ENCODE measurements around the gene IQCC.

The IQCC gene

DNA sequence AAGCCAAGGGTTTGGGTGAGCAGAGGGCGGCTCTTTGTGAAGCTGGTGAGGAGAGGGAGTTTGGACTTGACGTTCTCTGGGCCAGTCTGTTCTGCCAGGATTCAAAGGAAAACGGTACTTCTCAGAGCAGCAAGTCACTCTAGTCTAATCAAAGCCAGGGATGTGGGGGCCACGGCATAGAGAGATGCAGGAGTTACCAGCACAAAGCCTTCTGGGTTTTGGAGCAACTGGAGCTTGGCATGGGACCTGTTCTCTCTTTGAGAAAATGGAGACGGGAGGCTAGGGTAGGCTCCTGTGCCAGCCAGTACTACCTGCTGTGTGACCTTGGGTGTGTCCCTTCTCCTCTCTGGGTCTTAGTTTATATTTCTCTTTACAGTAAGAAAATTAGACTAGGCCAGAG is 23.9 kb upstream of the IQCC start:
- Histone ChIP-seq H3K9ac (ENCODE audit: low read length) (no peak overlapping the region), H3K36me3 (ENCODE audit: control insufficient read depth, insufficient read depth, low read length) (peaks cover 20% of the 10 kb centered on the region), H3K27me3 (ENCODE audit: control insufficient read depth, insufficient read depth, low read length) (no peaks in the 10 kb centered on the region), H3K4me3 (ENCODE audit: low read length) (peak overlapping the region; percentile 56), H3K27ac (ENCODE audit: low read depth, low read length) (peak overlapping the region; percentile 14), H3K4me1 (ENCODE audit: control insufficient read depth, insufficient read depth, low read length) (peaks cover 17% of the 10 kb centered on the region)

DNA sequence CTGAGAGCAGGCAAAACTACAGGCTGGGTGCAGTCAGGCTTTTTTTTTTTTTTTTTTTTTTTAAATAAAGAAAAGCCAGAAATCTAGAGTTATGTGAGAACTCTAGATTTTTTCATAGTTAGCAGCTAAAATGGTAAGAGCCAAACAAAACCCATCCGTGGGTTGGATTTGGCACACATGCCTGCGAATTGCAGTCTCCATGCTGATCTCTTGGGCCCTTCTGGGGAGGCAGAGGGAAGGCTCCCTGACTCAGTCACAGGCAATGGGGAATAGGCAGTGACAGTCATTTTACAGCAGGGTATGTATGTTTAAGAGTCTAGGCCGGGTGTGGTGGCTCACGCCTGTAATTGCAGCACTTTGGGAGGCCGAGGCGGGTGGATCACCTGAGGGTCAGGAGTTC is 23.4 kb upstream of the IQCC start:
- H3K4me3 ChIP-seq (ENCODE audit: low read length): no peak overlapping the region
- no peak overlapping the region for H3K9ac ChIP-seq (ENCODE audit: low read length)
- no peak overlapping the region for H3K27ac ChIP-seq (ENCODE audit: low read depth, low read length)
- no peaks in the 10 kb centered on the region for H3K27me3 ChIP-seq (ENCODE audit: control insufficient read depth, insufficient read depth, low read length)
- H3K36me3 ChIP-seq (ENCODE audit: control insufficient read depth, insufficient read depth, low read length): peaks cover 21% of the 10 kb centered on the region
- peaks cover 17% of the 10 kb centered on the region for H3K4me1 ChIP-seq (ENCODE audit: control insufficient read depth, insufficient read depth, low read length)

DNA sequence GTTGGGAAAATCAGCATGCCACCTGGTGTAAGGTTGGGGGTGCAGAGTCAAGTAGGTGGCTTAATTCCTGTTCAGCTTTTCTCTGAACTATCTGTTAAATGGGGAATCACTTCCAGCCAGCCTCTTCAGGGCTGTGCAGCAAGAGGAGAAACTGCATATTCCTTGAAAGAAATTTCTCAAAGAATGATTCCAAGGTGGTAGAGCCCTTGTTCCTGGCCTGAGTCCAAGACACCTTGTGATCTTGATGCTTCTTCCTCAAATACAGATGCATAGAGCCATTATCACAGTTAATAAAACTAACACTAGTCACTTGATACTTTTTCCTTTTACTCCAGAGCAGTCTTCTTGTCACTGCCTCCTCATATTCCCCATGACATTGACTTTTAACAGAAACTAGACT is 20.8 kb upstream of the IQCC start:
- no peak overlapping the region for H3K4me3 ChIP-seq (ENCODE audit: low read length)
- no peak overlapping the region for H3K27ac ChIP-seq (ENCODE audit: low read depth, low read length)
- H3K9ac ChIP-seq (ENCODE audit: low read length): no peak overlapping the region
- no peaks in the 10 kb centered on the region for H3K27me3 ChIP-seq (ENCODE audit: control insufficient read depth, insufficient read depth, low read length)
- peaks cover 12% of the 10 kb centered on the region for H3K4me1 ChIP-seq (ENCODE audit: control insufficient read depth, insufficient read depth, low read length)
- peaks cover 29% of the 10 kb centered on the region for H3K36me3 ChIP-seq (ENCODE audit: control insufficient read depth, insufficient read depth, low read length)

DNA sequence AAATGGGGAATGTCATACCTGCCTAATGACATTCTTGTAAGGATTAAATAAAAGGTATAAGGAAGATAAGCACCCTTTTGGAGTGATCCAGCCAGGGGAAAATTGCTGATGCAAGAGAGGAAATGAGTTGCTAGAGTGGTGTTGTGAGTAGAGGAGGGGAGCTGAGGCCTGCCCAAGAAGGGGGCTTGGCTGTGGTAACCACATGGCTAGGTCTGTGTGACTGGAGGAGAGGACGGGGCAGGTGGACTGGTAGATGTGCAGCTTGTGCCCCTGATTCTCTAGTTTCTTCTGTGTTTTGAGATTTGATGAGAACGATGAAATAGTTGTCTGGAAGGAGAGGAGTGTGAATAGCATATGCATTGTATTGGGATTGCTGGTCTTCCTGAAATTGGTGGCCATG is 19.4 kb upstream of the IQCC start:
- Histone ChIP-seq H3K4me3 (ENCODE audit: low read length) (no peak overlapping the region), H3K27ac (ENCODE audit: low read depth, low read length) (no peak overlapping the region), H3K9ac (ENCODE audit: low read length) (no peak overlapping the region), H3K27me3 (ENCODE audit: control insufficient read depth, insufficient read depth, low read length) (no peaks in the 10 kb centered on the region), H3K36me3 (ENCODE audit: control insufficient read depth, insufficient read depth, low read length) (peaks cover 38% of the 10 kb centered on the region), H3K4me1 (ENCODE audit: control insufficient read depth, insufficient read depth, low read length) (peaks cover 6% of the 10 kb centered on the region)

DNA sequence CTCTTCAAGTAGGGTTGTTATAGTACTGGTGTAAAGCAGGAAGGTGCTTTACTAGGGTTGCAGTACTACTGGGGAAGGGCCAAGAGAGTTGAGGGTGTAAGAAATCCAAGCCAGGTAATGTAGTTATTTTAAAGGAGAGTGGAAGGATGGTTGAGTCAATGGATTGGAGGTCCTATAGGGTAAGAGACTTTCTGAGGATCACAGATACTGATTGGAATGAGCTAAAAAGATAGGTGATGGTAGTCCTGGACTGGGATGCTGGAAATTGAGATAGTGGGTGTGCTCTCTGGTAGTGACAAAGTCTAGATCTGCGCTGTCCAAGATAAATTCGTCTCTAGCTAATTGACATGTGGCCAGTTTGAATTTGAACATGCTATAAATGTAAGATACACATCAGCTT is 19.0 kb upstream of the IQCC start:
- no peak overlapping the region for H3K9ac ChIP-seq (ENCODE audit: low read length)
- no peaks in the 10 kb centered on the region for H3K27me3 ChIP-seq (ENCODE audit: control insufficient read depth, insufficient read depth, low read length)
- peaks cover 2% of the 10 kb centered on the region for H3K4me1 ChIP-seq (ENCODE audit: control insufficient read depth, insufficient read depth, low read length)
- H3K4me3 ChIP-seq (ENCODE audit: low read length): no peak overlapping the region
- H3K36me3 ChIP-seq (ENCODE audit: control insufficient read depth, insufficient read depth, low read length): peaks cover 38% of the 10 kb centered on the region
- H3K27ac ChIP-seq (ENCODE audit: low read depth, low read length): no peak overlapping the region

DNA sequence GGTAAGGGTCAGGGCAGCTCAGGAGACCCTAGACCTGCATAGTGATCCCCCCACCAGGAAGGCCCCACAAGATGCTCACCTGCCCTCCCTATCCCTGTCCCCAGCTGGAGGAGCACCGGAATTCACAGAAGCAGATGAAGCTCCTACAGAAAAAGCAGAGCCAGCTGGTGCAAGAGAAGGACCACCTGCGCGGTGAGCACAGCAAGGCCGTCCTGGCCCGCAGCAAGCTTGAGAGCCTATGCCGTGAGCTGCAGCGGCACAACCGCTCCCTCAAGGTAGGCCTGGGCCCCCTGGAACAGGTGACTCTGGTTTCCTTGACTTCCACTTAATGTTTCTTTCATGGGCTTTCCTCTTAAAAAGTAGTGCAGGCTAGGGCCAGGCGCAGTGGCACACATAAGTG is 17.6 kb upstream of the IQCC start:
- H3K4me1 ChIP-seq (ENCODE audit: control insufficient read depth, insufficient read depth, low read length): no peaks in the 10 kb centered on the region
- H3K9ac ChIP-seq (ENCODE audit: low read length): no peak overlapping the region
- H3K27ac ChIP-seq (ENCODE audit: low read depth, low read length): no peak overlapping the region
- peaks cover 50% of the 10 kb centered on the region for H3K36me3 ChIP-seq (ENCODE audit: control insufficient read depth, insufficient read depth, low read length)
- H3K27me3 ChIP-seq (ENCODE audit: control insufficient read depth, insufficient read depth, low read length): no peaks in the 10 kb centered on the region
- no peak overlapping the region for H3K4me3 ChIP-seq (ENCODE audit: low read length)

DNA sequence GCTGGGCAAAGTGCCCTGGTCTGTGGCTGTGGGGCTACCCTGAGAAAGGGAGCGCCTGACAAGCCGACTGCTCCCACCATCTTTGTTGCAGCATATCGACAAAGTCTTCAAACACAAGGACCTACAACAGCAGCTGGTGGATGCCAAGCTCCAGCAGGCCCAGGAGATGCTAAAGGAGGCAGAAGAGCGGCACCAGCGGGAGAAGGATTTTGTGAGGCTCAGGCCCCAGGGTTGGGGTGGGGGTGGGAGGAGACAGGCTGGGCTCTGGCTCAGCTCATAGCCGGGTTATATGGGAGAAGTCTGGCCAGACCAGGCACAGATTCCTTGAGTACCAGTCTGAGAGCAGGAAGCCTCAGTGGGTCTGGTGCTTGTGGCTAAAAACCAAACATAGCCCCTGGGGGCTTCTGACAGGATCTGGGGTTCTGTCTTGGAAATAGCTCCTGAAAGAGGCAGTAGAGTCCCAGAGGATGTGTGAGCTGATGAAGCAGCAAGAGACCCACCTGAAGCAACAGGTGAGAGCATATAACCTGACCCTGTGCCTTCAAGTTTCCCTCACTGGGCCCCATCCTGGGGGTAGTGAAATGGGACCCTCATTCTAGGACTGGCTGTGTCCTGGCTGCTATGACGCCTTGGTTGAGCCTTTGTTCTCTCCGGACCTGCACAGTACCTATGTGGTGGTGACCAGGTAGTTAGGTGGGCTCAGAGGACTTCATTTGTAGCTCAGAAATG is 13.1 kb upstream of the IQCC start:
- Histone ChIP-seq H3K36me3 (ENCODE audit: control insufficient read depth, insufficient read depth, low read length) (peaks cover 58% of the 10 kb centered on the region), H3K27ac (ENCODE audit: low read depth, low read length) (no peak overlapping the region), H3K27me3 (ENCODE audit: control insufficient read depth, insufficient read depth, low read length) (no peaks in the 10 kb centered on the region), H3K4me1 (ENCODE audit: control insufficient read depth, insufficient read depth, low read length) (no peaks in the 10 kb centered on the region), H3K4me3 (ENCODE audit: low read length) (no peak overlapping the region), H3K9ac (ENCODE audit: low read length) (no peak overlapping the region)

DNA sequence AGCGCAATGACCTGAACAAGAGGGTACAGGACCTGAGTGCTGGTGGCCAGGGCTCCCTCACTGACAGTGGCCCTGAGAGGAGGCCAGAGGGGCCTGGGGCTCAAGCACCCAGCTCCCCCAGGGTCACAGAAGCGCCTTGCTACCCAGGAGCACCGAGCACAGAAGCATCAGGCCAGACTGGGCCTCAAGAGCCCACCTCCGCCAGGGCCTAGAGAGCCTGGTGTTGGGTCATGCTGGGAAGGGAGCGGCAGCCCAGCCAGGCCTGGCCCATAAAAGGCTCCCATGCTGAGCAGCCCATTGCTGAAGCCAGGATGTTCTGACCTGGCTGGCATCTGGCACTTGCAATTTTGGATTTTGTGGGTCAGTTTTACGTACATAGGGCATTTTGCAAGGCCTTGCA is 10.5 kb upstream of the IQCC start:
- no peak overlapping the region for H3K27ac ChIP-seq (ENCODE audit: low read depth, low read length)
- peaks cover 7% of the 10 kb centered on the region for H3K4me1 ChIP-seq (ENCODE audit: control insufficient read depth, insufficient read depth, low read length)
- H3K9ac ChIP-seq (ENCODE audit: low read length): no peak overlapping the region

DNA sequence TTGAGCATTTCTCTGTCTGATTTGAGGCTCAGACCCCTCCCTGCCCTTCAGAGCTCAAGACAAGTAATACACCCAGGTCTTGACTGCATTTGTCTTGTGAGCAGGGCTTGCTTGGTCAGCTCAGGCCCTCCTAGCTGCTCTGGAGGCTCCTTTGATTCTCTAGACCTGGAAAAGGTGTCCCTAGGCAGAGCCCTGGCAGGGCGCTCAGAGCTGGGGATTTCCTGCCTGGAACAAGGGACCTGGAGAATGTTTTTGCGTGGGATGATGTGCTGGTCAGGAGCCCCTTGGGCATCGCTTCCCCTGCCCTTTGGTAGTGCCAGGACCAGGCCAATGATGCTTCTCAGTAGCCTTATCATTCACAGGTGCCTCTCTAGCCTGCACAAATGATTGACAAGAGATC is 9.9 kb upstream of the IQCC start:
- Histone ChIP-seq H3K9ac (ENCODE audit: low read length) (no peak overlapping the region), H3K27ac (ENCODE audit: low read depth, low read length) (no peak overlapping the region), H3K36me3 (ENCODE audit: control insufficient read depth, insufficient read depth, low read length) (peaks cover 44% of the 10 kb centered on the region)

More for the DNA sequence above, 10.5 kb upstream of the IQCC start:
- Histone ChIP-seq H3K4me3 (ENCODE audit: low read length) (no peak overlapping the region), H3K36me3 (ENCODE audit: control insufficient read depth, insufficient read depth, low read length) (peaks cover 48% of the 10 kb centered on the region), H3K27me3 (ENCODE audit: control insufficient read depth, insufficient read depth, low read length) (no peaks in the 10 kb centered on the region)

DNA sequence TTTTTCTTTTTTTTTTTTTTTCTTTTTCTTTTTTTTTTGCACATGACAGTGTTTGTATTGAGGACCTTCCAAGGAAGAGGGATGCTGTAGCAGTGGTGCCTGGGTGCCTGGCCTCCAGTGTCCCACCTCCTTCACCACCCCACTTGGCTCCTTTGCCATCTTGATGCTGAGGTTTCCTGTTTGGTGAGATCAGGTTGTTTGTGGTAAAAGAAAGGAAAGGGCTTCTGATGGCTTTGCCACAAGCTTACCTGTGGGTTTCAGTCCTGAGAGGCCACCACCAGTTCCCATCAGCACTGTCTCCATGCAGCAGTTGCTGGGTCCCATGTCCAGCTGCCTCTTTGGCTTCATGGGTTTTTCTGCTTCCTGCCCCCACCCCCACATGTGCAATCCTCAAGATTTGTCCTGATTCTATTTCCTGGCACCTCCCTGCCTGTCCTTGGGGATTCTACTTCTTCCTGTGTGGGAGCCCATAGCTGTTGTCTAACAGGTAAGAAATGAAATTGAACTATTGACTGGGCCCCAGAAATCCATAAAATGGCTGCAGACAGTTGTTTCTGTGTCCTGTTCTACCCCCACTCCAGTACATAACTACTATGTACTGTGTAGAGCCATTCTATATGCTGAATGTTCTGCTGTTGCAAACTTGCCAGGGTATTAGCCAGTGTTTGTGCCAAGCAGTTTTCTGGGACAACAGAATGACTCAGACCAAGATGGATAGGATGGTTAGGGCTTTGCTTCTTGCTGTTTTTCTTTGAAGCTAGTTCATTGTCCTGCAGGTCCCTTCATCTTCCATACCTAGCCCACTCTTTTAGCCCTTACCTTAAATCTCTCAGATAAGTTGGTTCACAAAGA is 9.3 kb upstream of the IQCC start:
- H3K27me3 ChIP-seq (ENCODE audit: control insufficient read depth, insufficient read depth, low read length): no peaks in the 10 kb centered on the region
- no peak overlapping the region for H3K9ac ChIP-seq (ENCODE audit: low read length)
- no peak overlapping the region for H3K4me3 ChIP-seq (ENCODE audit: low read length)
- H3K27ac ChIP-seq (ENCODE audit: low read depth, low read length): no peak overlapping the region
- peaks cover 41% of the 10 kb centered on the region for H3K36me3 ChIP-seq (ENCODE audit: control insufficient read depth, insufficient read depth, low read length)
- H3K4me1 ChIP-seq (ENCODE audit: control insufficient read depth, insufficient read depth, low read length): peaks cover 9% of the 10 kb centered on the region

More for the DNA sequence above, 9.9 kb upstream of the IQCC start:
- Histone ChIP-seq H3K4me3 (ENCODE audit: low read length) (no peak overlapping the region), H3K4me1 (ENCODE audit: control insufficient read depth, insufficient read depth, low read length) (peaks cover 8% of the 10 kb centered on the region), H3K27me3 (ENCODE audit: control insufficient read depth, insufficient read depth, low read length) (no peaks in the 10 kb centered on the region)

DNA sequence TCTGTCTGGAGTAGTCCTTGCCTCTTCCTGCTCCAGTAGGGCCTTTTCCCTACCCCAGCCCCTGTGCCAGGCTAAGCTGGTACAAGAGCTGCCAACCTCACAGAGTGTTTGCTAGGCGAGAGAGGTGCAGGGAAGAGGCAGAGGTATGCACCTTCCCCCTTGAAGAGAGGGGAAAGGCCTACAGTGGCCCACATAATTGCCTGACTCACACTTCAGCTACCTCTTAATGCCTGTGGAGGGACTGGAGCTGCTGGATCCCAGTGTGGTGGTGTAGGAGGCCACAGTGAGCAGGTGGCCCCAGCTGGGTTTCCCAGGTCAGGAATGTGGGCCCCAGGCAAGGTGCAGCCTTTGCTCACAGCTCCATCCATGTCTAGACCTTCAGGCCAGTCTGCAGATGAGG is 8.4 kb upstream of the IQCC start:
- H3K27ac ChIP-seq (ENCODE audit: low read depth, low read length): no peak overlapping the region
- H3K9ac ChIP-seq (ENCODE audit: low read length): no peak overlapping the region
- peaks cover 32% of the 10 kb centered on the region for H3K36me3 ChIP-seq (ENCODE audit: control insufficient read depth, insufficient read depth, low read length)
- peaks cover 18% of the 10 kb centered on the region for H3K4me1 ChIP-seq (ENCODE audit: control insufficient read depth, insufficient read depth, low read length)
- no peak overlapping the region for H3K4me3 ChIP-seq (ENCODE audit: low read length)
- H3K27me3 ChIP-seq (ENCODE audit: control insufficient read depth, insufficient read depth, low read length): no peaks in the 10 kb centered on the region

DNA sequence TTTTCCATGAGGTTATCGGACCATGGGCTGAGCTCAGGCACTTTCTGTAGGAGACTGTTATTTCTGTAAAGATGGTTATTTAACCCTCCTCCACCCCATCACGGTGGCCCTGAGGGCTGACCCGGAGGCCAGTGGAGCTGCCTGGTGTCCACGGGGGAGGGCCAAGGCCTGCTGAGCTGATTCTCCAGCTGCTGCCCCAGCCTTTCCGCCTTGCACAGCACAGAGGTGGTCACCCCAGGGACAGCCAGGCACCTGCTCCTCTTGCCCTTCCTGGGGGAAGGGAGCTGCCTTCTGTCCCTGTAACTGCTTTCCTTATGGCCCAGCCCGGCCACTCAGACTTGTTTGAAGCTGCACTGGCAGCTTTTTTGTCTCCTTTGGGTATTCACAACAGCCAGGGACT is 7.6 kb upstream of the IQCC start:
- peaks cover 18% of the 10 kb centered on the region for H3K4me1 ChIP-seq (ENCODE audit: control insufficient read depth, insufficient read depth, low read length)

More for the DNA sequence above, 7.6 kb upstream of the IQCC start:
- Histone ChIP-seq H3K36me3 (ENCODE audit: control insufficient read depth, insufficient read depth, low read length) (peaks cover 25% of the 10 kb centered on the region), H3K27me3 (ENCODE audit: control insufficient read depth, insufficient read depth, low read length) (no peaks in the 10 kb centered on the region), H3K9ac (ENCODE audit: low read length) (no peak overlapping the region), H3K27ac (ENCODE audit: low read depth, low read length) (no peak overlapping the region), H3K4me3 (ENCODE audit: low read length) (no peak overlapping the region)
